ENCODE results near the gene SMIM7. TPM values are rescaled to one million over a fixed set of nuclear protein-coding genes. Genes with fewer than 3 reads are reported as not detected.

The SMIM7 gene
- total RNA-seq, 1 experiment from 2014 or later = 55.9 TPM

- Mint-ChIP-seq H3K27ac (peak overlapping the region; percentile 45; the same call in 1 of the 2 replicates), H3K36me3 (no peaks in the 10 kb centered on the region), H3K4me3 (no peak overlapping the region), H3K9me3 (no peaks in the 10 kb centered on the region), H3K27me3 (ENCODE audit: low read depth) (no peaks in the 10 kb centered on the region), H3K4me1 (no peaks in the 10 kb centered on the region)
- ATAC-seq (no peak), DNase-seq (ENCODE audit: low spot score) (no peak)
- ChIA-PET POLR2A (no interaction called here), CTCF (no interaction called here)
- TF ChIP-seq CREB1 (CRISPR knock-in tag; IDR thresholded peaks at IDR 0.05) = no peak
- no peak for TF ChIP-seq ZNF532 (CRISPR knock-in tag; IDR thresholded peaks at IDR 0.05; ENCODE audit: borderline replicate concordance)
- no peak for TF ChIP-seq ATF2 (CRISPR knock-in tag; IDR thresholded peaks at IDR 0.05; ENCODE audit: borderline replicate concordance, low read depth)
- no peak for TF ChIP-seq ZNF423 (CRISPR knock-in tag; IDR thresholded peaks at IDR 0.05)
Observed at GRCh38 chr19:16605115-16605514, 54.8 kb downstream of the SMIM7 start.

- Mint-ChIP-seq H3K4me3 (no peak overlapping the region), H3K9me3 (no peaks in the 10 kb centered on the region), H3K4me1 (no peaks in the 10 kb centered on the region), H3K27me3 (ENCODE audit: low read depth) (no peaks in the 10 kb centered on the region), H3K27ac (no peak overlapping the region), H3K36me3 (no peaks in the 10 kb centered on the region)
- POLR2A ChIA-PET = no interaction called here
- TF ChIP-seq ZNF263 (CRISPR knock-in tag; IDR thresholded peaks at IDR 0.05; ENCODE audit: low read depth) (no peak), FOXJ3 (CRISPR knock-in tag; IDR thresholded peaks at IDR 0.05; ENCODE audit: borderline replicate concordance) (no peak), ZNF416 (CRISPR knock-in tag; IDR thresholded peaks at IDR 0.05) (no peak), EMX1 (CRISPR knock-in tag; IDR thresholded peaks at IDR 0.05) (no peak), E2F5 (CRISPR knock-in tag; IDR thresholded peaks at IDR 0.05) (no peak), TEAD4 (CRISPR knock-in tag; IDR thresholded peaks at IDR 0.05) (no peak), MYBL2 (CRISPR knock-in tag; IDR thresholded peaks at IDR 0.05) (no peak), E2F1 (CRISPR knock-in tag; IDR thresholded peaks at IDR 0.05) (no peak)
- no peak for DNase-seq (ENCODE audit: low spot score)
- CTCF ChIA-PET = no interaction called here
- ATAC-seq = no peak
Observed at GRCh38 chr19:16604615-16605014, 55.3 kb downstream of the SMIM7 start.

- no peaks in the 10 kb centered on the region for H3K36me3 Mint-ChIP-seq
- ChIA-PET POLR2A (no interaction called here), CTCF (no interaction called here)
- H3K9me3 Mint-ChIP-seq = no peaks in the 10 kb centered on the region
- ATAC-seq (no peak), DNase-seq (ENCODE audit: low spot score) (no peak)
- no peaks in the 10 kb centered on the region for H3K27me3 Mint-ChIP-seq (ENCODE audit: low read depth)
- no peaks in the 10 kb centered on the region for H3K4me1 Mint-ChIP-seq
- H3K27ac Mint-ChIP-seq = no peak overlapping the region
- no peak overlapping the region for H3K4me3 Mint-ChIP-seq
- TF ChIP-seq SMAD4 (CRISPR knock-in tag; IDR thresholded peaks at IDR 0.05) (no peak), E2F5 (CRISPR knock-in tag; IDR thresholded peaks at IDR 0.05) (no peak), NFATC4 (CRISPR knock-in tag; IDR thresholded peaks at IDR 0.05) (no peak), KAT7 (CRISPR knock-in tag; IDR thresholded peaks at IDR 0.05; ENCODE audit: borderline replicate concordance) (no peak)
Observed at GRCh38 chr19:16603090-16603489, 56.9 kb downstream of the SMIM7 start.

Data from WTC11 (cell line).